NCI-H345 treated with DMSO at 0.1 percent for 48 hours (cell line): ENCODE measurements around the gene TSPYL1.
"Not testable (repeated sequence)": the region's sequence is repeated elsewhere in the genome, so short reads cannot be mapped to it uniquely, and the experiment has no call there.

Experiments used
- DNase-seq: peaks from one replicate; lab custom pipeline; 2025; ENCODE audit not compliant: unreplicated experiment; lab: John Stamatoyannopoulos, UW

Gene TSPYL1

GRCh38 chr6:116298273-116298672 lies 18.5 kb upstream of the TSPYL1 start:
- no peak for DNase-seq

- no peak for DNase-seq
Measured at GRCh38 chr6:116292553-116292952, 12.8 kb upstream of the TSPYL1 start.

- no peak for DNase-seq
Measured at GRCh38 chr6:116291701-116292396, 12.1 kb upstream of the TSPYL1 start.

- DNase-seq, result no peak
Measured at GRCh38 chr6:116290799-116291198, 11.1 kb upstream of the TSPYL1 start.

- DNase-seq, result no peak
Measured at GRCh38 chr6:116289876-116290275, 10.1 kb upstream of the TSPYL1 start.

- peak; percentile 38 for DNase-seq
Measured at GRCh38 chr6:116287689-116288282, 8.1 kb upstream of the TSPYL1 start.

- DNase-seq, result no peak
Measured at GRCh38 chr6:116286773-116287358, 7.1 kb upstream of the TSPYL1 start.

- DNase-seq, result not testable (repeated sequence)
Measured at GRCh38 chr6:116284984-116285383, 5.3 kb upstream of the TSPYL1 start.

GRCh38 chr6:116283191-116283590 lies 3.5 kb upstream of the TSPYL1 start:
- no peak for DNase-seq

GRCh38 chr6:116282698-116283097 lies 3.0 kb upstream of the TSPYL1 start:
- no peak for DNase-seq

- no peak for DNase-seq
Measured at GRCh38 chr6:116280933-116281316, 1.2 kb upstream of the TSPYL1 start.

- no peak for DNase-seq
Measured at GRCh38 chr6:116280161-116280932, 617 bp upstream of the TSPYL1 start.

- DNase-seq, result no peak
Measured at GRCh38 chr6:116278854-116279231, 887 bp downstream of the TSPYL1 start.

- no peak for DNase-seq
Measured at GRCh38 chr6:116278481-116278829, 1.3 kb downstream of the TSPYL1 start.

GRCh38 chr6:116277124-116277523 lies 2.6 kb downstream of the TSPYL1 start:
- no peak for DNase-seq

- DNase-seq, result no peak
Measured at GRCh38 chr6:116271149-116271708, 8.5 kb downstream of the TSPYL1 start.

- peak; percentile 74 for DNase-seq
Measured at GRCh38 chr6:116268589-116269293, 11.0 kb downstream of the TSPYL1 start.

- no peak for DNase-seq
Measured at GRCh38 chr6:116267836-116268588, 11.7 kb downstream of the TSPYL1 start.

- DNase-seq, result no peak
Measured at GRCh38 chr6:116266803-116267202, 12.9 kb downstream of the TSPYL1 start.
